ENCODE results near the gene PRPF40B.

The PRPF40B gene

GRCh38 chr12:49661746-49662145 lies 38.4 kb downstream of the PRPF40B start:
- no peak for DNase-seq

GRCh38 chr12:49662998-49663843 lies 39.9 kb downstream of the PRPF40B start:
- DNase-seq = no peak

GRCh38 chr12:49664167-49664566 lies 40.8 kb downstream of the PRPF40B start:
- no peak for DNase-seq

- no peak for DNase-seq
Observed at GRCh38 chr12:49664591-49665239, 41.4 kb downstream of the PRPF40B start.

- DNase-seq = no peak
Observed at GRCh38 chr12:49665384-49665783, 42.0 kb downstream of the PRPF40B start.

GRCh38 chr12:49666176-49666575 lies 42.8 kb downstream of the PRPF40B start:
- DNase-seq = no peak

- no peak for DNase-seq
Observed at GRCh38 chr12:49667325-49668090, 44.1 kb downstream of the PRPF40B start.

- DNase-seq = no peak
Observed at GRCh38 chr12:49669796-49670195, 46.4 kb downstream of the PRPF40B start.

- DNase-seq = no peak
Observed at GRCh38 chr12:49671031-49671765, 47.8 kb downstream of the PRPF40B start.

- DNase-seq = no peak
Observed at GRCh38 chr12:49672301-49673217, 49.2 kb downstream of the PRPF40B start.

- DNase-seq = peak; percentile 95
Observed at GRCh38 chr12:49673446-49674317, 50.3 kb downstream of the PRPF40B start.

GRCh38 chr12:49674318-49674981 lies 51.1 kb downstream of the PRPF40B start:
- DNase-seq = peak; percentile 28

GRCh38 chr12:49675137-49675536 lies 51.8 kb downstream of the PRPF40B start:
- DNase-seq = no peak

GRCh38 chr12:49678711-49679110 lies 55.4 kb downstream of the PRPF40B start:
- DNase-seq = no peak

GRCh38 chr12:49680075-49680474 lies 56.7 kb downstream of the PRPF40B start:
- DNase-seq = no peak

GRCh38 chr12:49683599-49684309 lies 60.4 kb downstream of the PRPF40B start:
- DNase-seq = no peak

GRCh38 chr12:49684310-49684854 lies 61.0 kb downstream of the PRPF40B start:
- no peak for DNase-seq

GRCh38 chr12:49687941-49688340 lies 64.6 kb downstream of the PRPF40B start:
- no peak for DNase-seq

GRCh38 chr12:49689237-49689636 lies 65.9 kb downstream of the PRPF40B start:
- DNase-seq = no peak

All from NCI-H82 (cell line).